NT2/D1 (cell line): Measurements from ENCODE around the gene DYNAP.
A peak's percentile ranks its signal among the peaks of the same experiment; 100 is the strongest.

Source experiments
- DNase-seq: peaks from one replicate; pipeline ENCODE4 v3.0.0-alpha.2; 2011; ENCODE audit warnings: low read depth, low spot score
- H3K27me3 ChIP-seq: 2 replicates; pipeline ENCODE4 v1.6.0; 2011; ENCODE audit warnings: mild to moderate bottlenecking; ENCODE audit not compliant: insufficient read length, insufficient read depth
- H3K36me3 ChIP-seq: 2 replicates; pipeline ENCODE4 v1.6.1; 2011; ENCODE audit warnings: mild to moderate bottlenecking, low read length, mixed read lengths; ENCODE audit not compliant: insufficient read depth, insufficient read length
- H3K4me1 ChIP-seq: 2 replicates; pipeline ENCODE4 v1.5.1; 2011; ENCODE audit not compliant: insufficient read depth, insufficient read length
- H3K4me3 ChIP-seq: 2 replicates; pipeline ENCODE4 v1.5.1; 2011; ENCODE audit warnings: low read depth; ENCODE audit not compliant: insufficient read length
- H3K9ac ChIP-seq: 2 replicates; pipeline ENCODE4 v1.6.0; 2011; ENCODE audit warnings: low read depth; ENCODE audit not compliant: insufficient read length
- H3K9me3 ChIP-seq: 2 replicates; pipeline ENCODE4 v1.5.1; 2011; ENCODE audit warnings: mild to moderate bottlenecking, low read length; ENCODE audit not compliant: insufficient read depth
- SUZ12 ChIP-seq: IDR thresholded peaks from 2 replicates; pipeline ENCODE4 v1.6.1; 2011; ENCODE audit not compliant: insufficient read length, insufficient read depth; ENCODE audit errors: extremely low read depth
- YY1 ChIP-seq: IDR thresholded peaks from 2 replicates; pipeline ENCODE4 v1.6.1; 2011; ENCODE audit not compliant: insufficient read length, insufficient read depth
- ZNF274 ChIP-seq: IDR thresholded peaks from 2 replicates; pipeline ENCODE4 v1.6.1; 2011; ENCODE audit warnings: mild to moderate bottlenecking, low read depth, low read length

Gene DYNAP

GRCh38 chr18:54647176-54647575 is 56.1 kb downstream of the DYNAP start:
- H3K9me3 ChIP-seq = no peaks in the 10 kb centered on the region
- no peaks in the 10 kb centered on the region for H3K36me3 ChIP-seq
- H3K27me3 ChIP-seq = no peaks in the 10 kb centered on the region
- DNase-seq = peak; percentile 22
- TF ChIP-seq YY1 (no peak), ZNF274 (no peak), SUZ12 (no peak)
- H3K9ac ChIP-seq = no peak overlapping the region
- no peak overlapping the region for H3K4me3 ChIP-seq
- H3K4me1 ChIP-seq = no peaks in the 10 kb centered on the region
